HCT116 (cell line): Measurements from ENCODE around the gene LSM12.

Experiments used
- ATF3 ChIP-seq: IDR thresholded peaks from 2 replicates; pipeline ENCODE4 v1.6.1; 2012
- CTCF ChIP-seq, 3 experiments: fragments of 200-600 bp in 1 of 3; sonication (generic) in 1 of 3; IDR thresholded peaks in 2 of 3; conservative IDR thresholded peaks in 1 of 3; 2 replicates each; pipeline ENCODE4 v1.5.1; 2012 to 2017; ENCODE audit warnings: low read depth in 2 of 3, low read length in 2 of 3, antibody characterized with exemption in 1 of 3, borderline replicate concordance in 1 of 3, control low read depth in 1 of 3, mild to moderate bottlenecking in 1 of 3, mixed read lengths in 1 of 3, mixed run types in 1 of 3, moderate library complexity in 1 of 3; ENCODE audit not compliant: insufficient read depth in 1 of 3
- ELF1 ChIP-seq: IDR thresholded peaks from 2 replicates; pipeline ENCODE4 v1.6.1; 2012; ENCODE audit warnings: low read depth, borderline replicate concordance
- EZH2 ChIP-seq: fragments of 200-600 bp; sonication (generic); IDR thresholded peaks from 2 replicates; pipeline ENCODE4 v1.6.1; 2017; ENCODE audit warnings: antibody characterized with exemption, mixed run types
- EZH2phosphoT487 ChIP-seq: fragments of 200-600 bp; IDR thresholded peaks from 2 replicates; pipeline ENCODE4 v1.6.1; 2018; ENCODE audit warnings: antibody characterized with exemption, borderline replicate concordance
- JUND ChIP-seq: IDR thresholded peaks from 2 replicates; pipeline ENCODE4 v1.6.1; 2012
- MAX ChIP-seq: IDR thresholded peaks from 2 replicates; pipeline ENCODE4 v1.6.1; 2012
- POLR2A ChIP-seq: IDR thresholded peaks from 2 replicates; pipeline ENCODE4 v1.7.0; 2011; ENCODE audit warnings: borderline replicate concordance; ENCODE audit not compliant: insufficient read depth, insufficient read length; ENCODE audit errors: extremely low read depth
- POLR2AphosphoS5 ChIP-seq: IDR thresholded peaks from 2 replicates; pipeline ENCODE4 v1.6.1; 2011; ENCODE audit warnings: mild to moderate bottlenecking, low read depth, low read length, moderate library complexity
- REST ChIP-seq: IDR thresholded peaks from 2 replicates; pipeline ENCODE4 v1.6.1; 2012; ENCODE audit warnings: low read depth
- ZBTB33 ChIP-seq: IDR thresholded peaks from 2 replicates; pipeline ENCODE4 v1.6.1; 2011; ENCODE audit warnings: mild to moderate bottlenecking, low read length, moderate library complexity; ENCODE audit not compliant: insufficient replicate concordance; ENCODE audit errors: extremely low read depth
- ZFX ChIP-seq: fragments of 450-650 bp; IDR thresholded peaks from 2 replicates; pipeline ENCODE4 v1.6.1; 2017

GRCh38 chr17:44074231-44074910, 7.9 kb upstream of the LSM12 start:
- TF ChIP-seq CTCF (IDR thresholded peaks at IDR 0.05 in 2 of 3, conservative IDR thresholded peaks at IDR 0.05 in 1 of 3; ENCODE audit: borderline replicate concordance in 1 of 3, insufficient read depth in 1 of 3, low read depth in 2 of 3, low read length in 2 of 3) (no peak), EZH2 (no peak), POLR2AphosphoS5 (no peak; the same call in 1 of the 2 replicates), REST (no peak), EZH2phosphoT487 (no peak), ZFX (no peak), POLR2A (no peak), ELF1 (no peak), ATF3 (no peak), MAX (no peak), ZBTB33 (no peak), JUND (no peak)
